ENCODE results near the gene KIF16B. TPM values are rescaled to one million over a fixed set of nuclear protein-coding genes. Genes with fewer than 3 reads are reported as not detected.

The KIF16B gene
- total RNA-seq, 2 experiments from 2014 or later = 3.5 to 4.2 TPM

GRCh38 chr20:16286601-16287000 is 286.6 kb downstream of the KIF16B start:
- no peak for ATAC-seq
- no peak overlapping the region for H3K4me3 Mint-ChIP-seq
- H3K27ac Mint-ChIP-seq = no peak overlapping the region
- intact Hi-C loops (cut with micrococcal nuclease) = no loop called here
- CTCF ChIA-PET = no interaction called here
- no peaks in the 10 kb centered on the region for H3K4me1 Mint-ChIP-seq (ENCODE audit: low read depth)
- POLR2A ChIA-PET = no interaction called here
- H3K36me3 Mint-ChIP-seq (ENCODE audit: low read depth) = peaks cover 7% of the 10 kb centered on the region
- no peaks in the 10 kb centered on the region for H3K27me3 Mint-ChIP-seq
- no peaks in the 10 kb centered on the region for H3K9me3 Mint-ChIP-seq
- TF ChIP-seq CTCF (IDR thresholded peaks at IDR 0.05) = no peak
- DNase-seq = no peak

GRCh38 chr20:16284385-16285100 is 288.7 kb downstream of the KIF16B start:
- H3K27ac Mint-ChIP-seq = no peak overlapping the region
- CTCF ChIA-PET = no interaction called here
- peaks cover 5% of the 10 kb centered on the region for H3K36me3 Mint-ChIP-seq (ENCODE audit: low read depth)
- no peak for TF ChIP-seq CTCF (IDR thresholded peaks at IDR 0.05)
- H3K27me3 Mint-ChIP-seq = no peaks in the 10 kb centered on the region
- intact Hi-C loops (cut with micrococcal nuclease) = no loop called here
- no peaks in the 10 kb centered on the region for H3K4me1 Mint-ChIP-seq (ENCODE audit: low read depth)
- H3K9me3 Mint-ChIP-seq = no peaks in the 10 kb centered on the region
- H3K4me3 Mint-ChIP-seq = no peak overlapping the region
- POLR2A ChIA-PET = no interaction called here
- DNase-seq = no peak
- no peak for ATAC-seq

GRCh38 chr20:16283978-16284377 is 289.3 kb downstream of the KIF16B start:
- Mint-ChIP-seq H3K4me3 (no peak overlapping the region), H3K27ac (no peak overlapping the region), H3K4me1 (ENCODE audit: low read depth) (no peaks in the 10 kb centered on the region), H3K36me3 (ENCODE audit: low read depth) (peaks cover 3% of the 10 kb centered on the region), H3K9me3 (no peaks in the 10 kb centered on the region), H3K27me3 (no peaks in the 10 kb centered on the region)
- no peak for DNase-seq
- intact Hi-C loops (cut with micrococcal nuclease) = no loop called here
- ChIA-PET POLR2A (no interaction called here), CTCF (no interaction called here)
- ATAC-seq = no peak
- TF ChIP-seq CTCF (IDR thresholded peaks at IDR 0.05) = no peak

GRCh38 chr20:16283307-16283706 is 289.9 kb downstream of the KIF16B start:
- ATAC-seq (no peak), DNase-seq (no peak)
- ChIA-PET POLR2A (no interaction called here), CTCF (no interaction called here)
- H3K36me3 Mint-ChIP-seq (ENCODE audit: low read depth) = peaks cover 3% of the 10 kb centered on the region
- H3K9me3 Mint-ChIP-seq = no peaks in the 10 kb centered on the region
- no peaks in the 10 kb centered on the region for H3K4me1 Mint-ChIP-seq (ENCODE audit: low read depth)
- H3K27ac Mint-ChIP-seq = no peak overlapping the region
- H3K27me3 Mint-ChIP-seq = no peaks in the 10 kb centered on the region
- H3K4me3 Mint-ChIP-seq = no peak overlapping the region
- no peak for TF ChIP-seq CTCF (IDR thresholded peaks at IDR 0.05)
- intact Hi-C loops (cut with micrococcal nuclease) = no loop called here

- DNase-seq (no peak), ATAC-seq (no peak)
- H3K4me1 Mint-ChIP-seq (ENCODE audit: low read depth) = no peaks in the 10 kb centered on the region
- no peak for TF ChIP-seq CTCF (IDR thresholded peaks at IDR 0.05)
- H3K4me3 Mint-ChIP-seq = no peak overlapping the region
- no peaks in the 10 kb centered on the region for H3K36me3 Mint-ChIP-seq (ENCODE audit: low read depth)
- intact Hi-C loops (cut with micrococcal nuclease) = no loop called here
- H3K27me3 Mint-ChIP-seq = no peaks in the 10 kb centered on the region
- POLR2A ChIA-PET = interaction anchor here (0.6 kb wide), 1 partner anchor 10 kb away, joined by 3 read pairs; no protein-coding TSS in a partner anchor
- CTCF ChIA-PET = no interaction called here
- H3K9me3 Mint-ChIP-seq = no peaks in the 10 kb centered on the region
- H3K27ac Mint-ChIP-seq = no peak overlapping the region
Measured at GRCh38 chr20:16280219-16280618, 293.0 kb downstream of the KIF16B start.
